T follicular helper cell (primary cell): ENCODE measurements around the gene UVRAG.
"Not testable (repeated sequence)": the region's sequence is repeated elsewhere in the genome, so short reads cannot be mapped to it uniquely, and the experiment has no call there.

Experiments
- DNase-seq: peaks from one replicate; pipeline ENCODE4 v3.0.0-alpha.2; 2020; ENCODE audit warnings: low read depth

The UVRAG gene

GRCh38 chr11:76074148-76075095 is 259.4 kb downstream of the UVRAG start:
- no peak for DNase-seq

- DNase-seq = no peak
Observed at GRCh38 chr11:76075716-76076115, 260.7 kb downstream of the UVRAG start.

GRCh38 chr11:76076253-76076652 is 261.2 kb downstream of the UVRAG start:
- not testable (repeated sequence) for DNase-seq

- DNase-seq = no peak
Observed at GRCh38 chr11:76076749-76077148, 261.7 kb downstream of the UVRAG start.

- no peak for DNase-seq
Observed at GRCh38 chr11:76077575-76078150, 262.7 kb downstream of the UVRAG start.

GRCh38 chr11:76081084-76081483 is 266.1 kb downstream of the UVRAG start:
- DNase-seq = not testable (repeated sequence)

- DNase-seq = no peak
Observed at GRCh38 chr11:76083563-76084451, 268.8 kb downstream of the UVRAG start.

- DNase-seq = no peak
Observed at GRCh38 chr11:76085270-76085669, 270.3 kb downstream of the UVRAG start.

- DNase-seq = no peak
Observed at GRCh38 chr11:76086743-76087635, 272.0 kb downstream of the UVRAG start.

- no peak for DNase-seq
Observed at GRCh38 chr11:76087749-76088148, 272.7 kb downstream of the UVRAG start.

GRCh38 chr11:76088511-76088910 is 273.5 kb downstream of the UVRAG start:
- no peak for DNase-seq

- no peak for DNase-seq
Observed at GRCh38 chr11:76090174-76090573, 275.2 kb downstream of the UVRAG start.

GRCh38 chr11:76090821-76091220 is 275.8 kb downstream of the UVRAG start:
- no peak for DNase-seq

GRCh38 chr11:76094740-76095139 is 279.7 kb downstream of the UVRAG start:
- no peak for DNase-seq

GRCh38 chr11:76095891-76096290 is 280.9 kb downstream of the UVRAG start:
- no peak for DNase-seq

GRCh38 chr11:76096552-76096951 is 281.5 kb downstream of the UVRAG start:
- DNase-seq = no peak

- DNase-seq = no peak
Observed at GRCh38 chr11:76102802-76103201, 287.8 kb downstream of the UVRAG start.

GRCh38 chr11:76103460-76103859 is 288.4 kb downstream of the UVRAG start:
- DNase-seq = no peak

- no peak for DNase-seq
Observed at GRCh38 chr11:76104285-76104684, 289.3 kb downstream of the UVRAG start.

- no peak for DNase-seq
Observed at GRCh38 chr11:76105637-76106036, 290.6 kb downstream of the UVRAG start.

- no peak for DNase-seq
Observed at GRCh38 chr11:76107971-76108370, 293.0 kb downstream of the UVRAG start.
